GM03348 (cell line): ENCODE results near the gene ZBTB32.

Source experiments
- DNase-seq: peaks from one replicate; pipeline ENCODE4 v3.0.0; 2012; ENCODE audit warnings: low spot score

The ZBTB32 gene

GRCh38 chr19:35695895-35696422 is 8.4 kb upstream of the ZBTB32 start:
- DNase-seq: no peak

GRCh38 chr19:35696835-35697234 is 7.5 kb upstream of the ZBTB32 start:
- DNase-seq: no peak

- DNase-seq: peak; percentile 98
Measured at GRCh38 chr19:35702223-35703012, 1.9 kb upstream of the ZBTB32 start.

- DNase-seq: no peak
Measured at GRCh38 chr19:35703343-35703742, 1.0 kb upstream of the ZBTB32 start.

- DNase-seq: no peak
Measured at GRCh38 chr19:35708391-35708790, 4.0 kb downstream of the ZBTB32 start.

GRCh38 chr19:35710784-35711723 is 6.7 kb downstream of the ZBTB32 start:
- DNase-seq: no peak

GRCh38 chr19:35712567-35713505 is 8.5 kb downstream of the ZBTB32 start:
- no peak for DNase-seq

GRCh38 chr19:35713506-35713850 is 9.1 kb downstream of the ZBTB32 start:
- no peak for DNase-seq

GRCh38 chr19:35713904-35714495 is 9.6 kb downstream of the ZBTB32 start:
- no peak for DNase-seq

GRCh38 chr19:35714601-35715354 is 10.4 kb downstream of the ZBTB32 start:
- no peak for DNase-seq

- DNase-seq: no peak
Measured at GRCh38 chr19:35715355-35715809, 11.0 kb downstream of the ZBTB32 start.

GRCh38 chr19:35715981-35716800 is 11.8 kb downstream of the ZBTB32 start:
- peak; percentile 81 for DNase-seq

GRCh38 chr19:35716801-35717664 is 12.7 kb downstream of the ZBTB32 start:
- peak; percentile 98 for DNase-seq

GRCh38 chr19:35717665-35718344 is 13.4 kb downstream of the ZBTB32 start, which contains the start of gene KMT2B:
Gene KMT2B (plus strand): TSS chr19:35718003. CDS start chr19:35718019, 16 bp downstream.
- DNase-seq: peak; percentile 98

GRCh38 chr19:35718345-35719041 is 14.1 kb downstream of the ZBTB32 start:
- peak; percentile 51 for DNase-seq

GRCh38 chr19:35719402-35720162 is 15.2 kb downstream of the ZBTB32 start:
- DNase-seq: no peak

GRCh38 chr19:35720163-35720524 is 15.8 kb downstream of the ZBTB32 start:
- no peak for DNase-seq
